ENCODE data around the gene TRPM7. TPM values are rescaled to one million over a fixed set of nuclear protein-coding genes. Genes with fewer than 3 reads are reported as not detected.

Gene TRPM7
- total and polyA plus RNA-seq, 2 of the 13 experiments (the other 11 are each of a cell fraction or from before 2014, with no cell fraction given) = 11.0 to 36.0 TPM

DNA sequence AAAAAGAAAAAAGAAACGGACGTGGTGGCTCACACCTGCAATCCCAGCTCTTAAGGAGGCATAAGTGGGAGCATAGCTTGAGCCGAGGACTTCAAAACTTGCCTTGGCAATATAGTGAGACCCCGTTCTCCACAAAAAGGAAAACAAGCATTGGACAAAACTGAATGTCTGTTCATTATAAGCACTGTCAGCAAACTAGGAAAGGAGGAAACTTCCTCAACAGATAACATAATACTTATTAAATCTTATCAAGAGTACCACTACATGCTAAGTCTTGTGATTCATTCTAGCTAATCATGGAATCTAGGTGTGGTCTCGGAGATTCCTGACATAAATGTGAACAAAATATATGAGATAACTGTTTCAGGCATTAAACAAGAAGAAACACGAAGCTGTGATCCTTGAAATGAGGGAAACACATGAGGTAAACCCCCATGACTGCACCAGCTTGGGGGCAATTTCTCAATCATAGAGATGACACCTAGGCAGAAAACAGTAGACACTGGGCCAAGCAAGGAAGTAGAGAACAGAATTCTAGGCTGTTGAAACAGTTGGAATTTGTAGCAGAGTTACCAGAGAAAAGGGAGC is 33.3 kb downstream of the TRPM7 start:
- Histone ChIP-seq H3K9ac (ENCODE audit: insufficient read depth, low read depth, low read length) (no peak overlapping the region), H2AFZ (ENCODE audit: low read length) (no peak overlapping the region), H3K27me3 (ENCODE audit: control insufficient read depth in 1 of 2, insufficient read depth in 2 of 2, low read length in 2 of 2) (no peaks in the 10 kb centered on the region), H3K4me2 (ENCODE audit: low read depth, low read length) (no peak overlapping the region), H3K9me3 (ENCODE audit: low read length) (no peaks in the 10 kb centered on the region), H3K36me3 (replicated peaks in 1 of 2; ENCODE audit: control insufficient read depth in 1 of 2, insufficient read depth in 2 of 2, low read length in 2 of 2) (peaks cover 17 to 70% of the 10 kb centered on the region in 2 experiments; a peak in 4 of 5 replicates), H3K27ac (ENCODE audit: extremely low read length, insufficient read depth, low read length) (no peak overlapping the region), H3K79me2 (ENCODE audit: insufficient read depth, low read length) (no peaks in the 10 kb centered on the region), H3K4me3 (replicated peaks in 1 of 3; ENCODE audit: insufficient read depth in 1 of 3, low read depth in 2 of 3, low read length in 3 of 3) (no peak overlapping the region), H3K4me1 (ENCODE audit: insufficient read depth, low read length) (peaks cover 7% of the 10 kb centered on the region), H4K20me1 (ENCODE audit: insufficient read depth, low read length) (no peaks in the 10 kb centered on the region)
- POLR2A ChIA-PET = no interaction called here
- ATAC-seq (no peak), FAIRE-seq (no peak), DNase-seq (ENCODE audit: low spot score) (no peak)
- TF ChIP-seq, protein P1, sequence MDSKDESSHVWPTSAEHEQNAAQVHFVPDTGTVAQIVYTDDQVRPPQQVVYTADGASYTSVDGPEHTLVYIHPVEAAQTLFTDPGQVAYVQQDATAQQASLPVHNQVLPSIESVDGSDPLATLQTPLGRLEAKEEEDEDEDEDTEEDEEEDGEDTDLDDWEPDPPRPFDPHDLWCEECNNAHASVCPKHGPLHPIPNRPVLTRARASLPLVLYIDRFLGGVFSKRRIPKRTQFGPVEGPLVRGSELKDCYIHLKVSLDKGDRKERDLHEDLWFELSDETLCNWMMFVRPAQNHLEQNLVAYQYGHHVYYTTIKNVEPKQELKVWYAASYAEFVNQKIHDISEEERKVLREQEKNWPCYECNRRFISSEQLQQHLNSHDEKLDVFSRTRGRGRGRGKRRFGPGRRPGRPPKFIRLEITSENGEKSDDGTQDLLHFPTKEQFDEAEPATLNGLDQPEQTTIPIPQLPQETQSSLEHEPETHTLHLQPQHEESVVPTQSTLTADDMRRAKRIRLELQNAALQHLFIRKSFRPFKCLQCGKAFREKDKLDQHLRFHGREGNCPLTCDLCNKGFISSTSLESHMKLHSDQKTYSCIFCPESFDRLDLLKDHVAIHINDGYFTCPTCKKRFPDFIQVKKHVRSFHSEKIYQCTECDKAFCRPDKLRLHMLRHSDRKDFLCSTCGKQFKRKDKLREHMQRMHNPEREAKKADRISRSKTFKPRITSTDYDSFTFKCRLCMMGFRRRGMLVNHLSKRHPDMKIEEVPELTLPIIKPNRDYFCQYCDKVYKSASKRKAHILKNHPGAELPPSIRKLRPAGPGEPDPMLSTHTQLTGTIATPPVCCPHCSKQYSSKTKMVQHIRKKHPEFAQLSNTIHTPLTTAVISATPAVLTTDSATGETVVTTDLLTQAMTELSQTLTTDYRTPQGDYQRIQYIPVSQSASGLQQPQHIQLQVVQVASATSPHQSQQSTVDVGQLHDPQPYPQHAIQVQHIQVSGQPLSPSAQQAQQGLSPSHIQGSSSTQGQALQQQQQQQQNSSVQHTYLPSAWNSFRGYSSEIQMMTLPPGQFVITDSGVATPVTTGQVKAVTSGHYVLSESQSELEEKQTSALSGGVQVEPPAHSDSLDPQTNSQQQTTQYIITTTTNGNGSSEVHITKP (CRISPR knock-in tag; IDR thresholded peaks at IDR 0.05; ENCODE audit: low read depth) = no peak
- TF ChIP-seq MAFK (conservative IDR thresholded peaks at IDR 0.05 in 1 of 2, IDR thresholded peaks at IDR 0.05 in 1 of 2; ENCODE audit: low read length in 2 of 2) = 0 out of 4 replicates have a peak, but pooled peaks of 1 of the 2 experiments have one; percentile 23
- TF ChIP-seq, protein P2, sequence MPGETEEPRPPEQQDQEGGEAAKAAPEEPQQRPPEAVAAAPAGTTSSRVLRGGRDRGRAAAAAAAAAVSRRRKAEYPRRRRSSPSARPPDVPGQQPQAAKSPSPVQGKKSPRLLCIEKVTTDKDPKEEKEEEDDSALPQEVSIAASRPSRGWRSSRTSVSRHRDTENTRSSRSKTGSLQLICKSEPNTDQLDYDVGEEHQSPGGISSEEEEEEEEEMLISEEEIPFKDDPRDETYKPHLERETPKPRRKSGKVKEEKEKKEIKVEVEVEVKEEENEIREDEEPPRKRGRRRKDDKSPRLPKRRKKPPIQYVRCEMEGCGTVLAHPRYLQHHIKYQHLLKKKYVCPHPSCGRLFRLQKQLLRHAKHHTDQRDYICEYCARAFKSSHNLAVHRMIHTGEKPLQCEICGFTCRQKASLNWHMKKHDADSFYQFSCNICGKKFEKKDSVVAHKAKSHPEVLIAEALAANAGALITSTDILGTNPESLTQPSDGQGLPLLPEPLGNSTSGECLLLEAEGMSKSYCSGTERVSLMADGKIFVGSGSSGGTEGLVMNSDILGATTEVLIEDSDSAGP (CRISPR knock-in tag; IDR thresholded peaks at IDR 0.05; ENCODE audit: borderline replicate concordance) = no peak
- 98% methylated on average over 6 of the region's 6 CpGs for WGBS (ENCODE audit: low lambda C conversion rate)
- no TSS peak for BruUV-seq (replicated peaks)
- intact Hi-C loops (cut with micrococcal nuclease; ENCODE audit: unreplicated experiment) (no loop called here), in situ Hi-C loops (cut with HindIII; ENCODE audit: extremely low pct_ligation_motif_present, low pct_unique_long_range_greater_than_20kb) (no loop called here)
- CTCF ChIA-PET (ENCODE audit: low intra/inter-chr PET ratio, low total read pairs) = no interaction called here
